ENCODE measurements around the gene UGT1A8.

UGT1A8 gene

DNA sequence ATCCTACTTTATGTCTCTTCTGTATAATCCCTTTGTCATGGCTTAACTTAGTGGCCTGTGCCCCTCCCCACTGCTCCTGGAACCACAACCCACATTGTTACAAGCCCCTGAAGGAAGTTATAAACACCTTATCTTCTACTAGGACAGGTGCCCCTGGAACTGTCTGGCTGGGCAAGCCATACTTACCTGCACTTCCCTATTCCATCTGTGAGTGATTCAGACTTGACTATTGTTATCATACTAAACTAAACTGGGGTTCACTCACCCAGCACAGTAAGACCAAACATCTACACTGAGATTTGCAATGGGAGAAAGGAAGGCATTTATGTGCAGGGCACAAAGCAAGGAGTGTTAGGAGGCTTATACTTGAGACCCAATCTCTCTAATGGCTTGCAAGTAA lies 71.6 kb downstream of the UGT1A8 start:
- Histone ChIP-seq H2AFZ (ENCODE audit: low read length) (no peak overlapping the region), H3K27me3 (ENCODE audit: insufficient read depth, low read length, poor library complexity, severe bottlenecking) (no peaks in the 10 kb centered on the region), H3K36me3 (ENCODE audit: insufficient read depth, low read length) (no peaks in the 10 kb centered on the region), H3K9me3 (ENCODE audit: insufficient read depth, low read depth, low read length) (no peaks in the 10 kb centered on the region), H3K4me3 (ENCODE audit: low read length, poor library complexity, severe bottlenecking) (no peak overlapping the region), H3F3A (ENCODE audit: low read depth) (no peaks in the 10 kb centered on the region), H3K9ac (ENCODE audit: low read depth, low read length, poor library complexity, severe bottlenecking) (no peak overlapping the region), H3K9me2 (replicated peaks; ENCODE audit: low read depth, low read length) (no peaks in the 10 kb centered on the region), H3K4me1 (ENCODE audit: insufficient read depth, low read length, poor library complexity, severe bottlenecking) (no peaks in the 10 kb centered on the region), H3K4me2 (ENCODE audit: low read depth, low read length, poor library complexity, severe bottlenecking) (no peak overlapping the region), H4K20me1 (ENCODE audit: insufficient read depth, low read length, poor library complexity, severe bottlenecking) (no peaks in the 10 kb centered on the region), H3K79me2 (ENCODE audit: insufficient read depth, low read length) (no peaks in the 10 kb centered on the region)
- TF ChIP-seq EZH2phosphoT487 (IDR thresholded peaks at IDR 0.05; ENCODE audit: borderline replicate concordance), result no peak
- TF ChIP-seq, protein P1, sequence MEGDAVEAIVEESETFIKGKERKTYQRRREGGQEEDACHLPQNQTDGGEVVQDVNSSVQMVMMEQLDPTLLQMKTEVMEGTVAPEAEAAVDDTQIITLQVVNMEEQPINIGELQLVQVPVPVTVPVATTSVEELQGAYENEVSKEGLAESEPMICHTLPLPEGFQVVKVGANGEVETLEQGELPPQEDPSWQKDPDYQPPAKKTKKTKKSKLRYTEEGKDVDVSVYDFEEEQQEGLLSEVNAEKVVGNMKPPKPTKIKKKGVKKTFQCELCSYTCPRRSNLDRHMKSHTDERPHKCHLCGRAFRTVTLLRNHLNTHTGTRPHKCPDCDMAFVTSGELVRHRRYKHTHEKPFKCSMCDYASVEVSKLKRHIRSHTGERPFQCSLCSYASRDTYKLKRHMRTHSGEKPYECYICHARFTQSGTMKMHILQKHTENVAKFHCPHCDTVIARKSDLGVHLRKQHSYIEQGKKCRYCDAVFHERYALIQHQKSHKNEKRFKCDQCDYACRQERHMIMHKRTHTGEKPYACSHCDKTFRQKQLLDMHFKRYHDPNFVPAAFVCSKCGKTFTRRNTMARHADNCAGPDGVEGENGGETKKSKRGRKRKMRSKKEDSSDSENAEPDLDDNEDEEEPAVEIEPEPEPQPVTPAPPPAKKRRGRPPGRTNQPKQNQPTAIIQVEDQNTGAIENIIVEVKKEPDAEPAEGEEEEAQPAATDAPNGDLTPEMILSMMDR (conservative IDR thresholded peaks at IDR 0.05; ENCODE audit: low read length), result no peak

DNA sequence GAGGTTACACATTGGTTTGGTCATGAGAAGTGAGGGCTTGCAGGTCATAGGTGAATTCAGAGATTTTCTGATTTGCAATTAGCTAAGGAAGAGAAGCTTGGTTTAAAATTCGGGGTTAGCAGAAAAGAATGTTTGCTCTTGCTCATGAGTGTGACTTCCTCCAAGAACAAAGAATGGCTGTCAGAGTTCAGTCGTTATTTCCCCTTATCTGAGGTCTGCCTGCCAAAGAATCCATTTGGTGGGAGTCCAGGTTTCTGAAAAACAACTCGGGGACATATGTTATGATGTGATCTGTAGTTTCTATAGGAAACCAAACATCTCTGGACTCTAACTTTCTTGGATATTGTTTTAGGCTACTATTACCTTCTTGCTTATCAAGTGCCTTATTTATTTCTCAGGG lies 72.1 kb downstream of the UGT1A8 start:
- H3K9me2 ChIP-seq (replicated peaks; ENCODE audit: low read depth, low read length), result no peaks in the 10 kb centered on the region
- no peaks in the 10 kb centered on the region for H3K36me3 ChIP-seq (ENCODE audit: insufficient read depth, low read length)
- H3K79me2 ChIP-seq (ENCODE audit: insufficient read depth, low read length), result no peaks in the 10 kb centered on the region
- no peak overlapping the region for H3K4me3 ChIP-seq (ENCODE audit: low read length, poor library complexity, severe bottlenecking)
- H3K9ac ChIP-seq (ENCODE audit: low read depth, low read length, poor library complexity, severe bottlenecking), result no peak overlapping the region
- H3K4me1 ChIP-seq (ENCODE audit: insufficient read depth, low read length, poor library complexity, severe bottlenecking), result no peaks in the 10 kb centered on the region
- no peaks in the 10 kb centered on the region for H3K9me3 ChIP-seq (ENCODE audit: insufficient read depth, low read depth, low read length)
- no peak overlapping the region for H2AFZ ChIP-seq (ENCODE audit: low read length)
- H3K4me2 ChIP-seq (ENCODE audit: low read depth, low read length, poor library complexity, severe bottlenecking), result no peak overlapping the region
- H4K20me1 ChIP-seq (ENCODE audit: insufficient read depth, low read length, poor library complexity, severe bottlenecking), result no peaks in the 10 kb centered on the region
- TF ChIP-seq, protein P1 (conservative IDR thresholded peaks at IDR 0.05; ENCODE audit: low read length), result no peak
- TF ChIP-seq EZH2phosphoT487 (IDR thresholded peaks at IDR 0.05; ENCODE audit: borderline replicate concordance), result no peak
- H3F3A ChIP-seq (ENCODE audit: low read depth), result no peaks in the 10 kb centered on the region
- H3K27me3 ChIP-seq (ENCODE audit: insufficient read depth, low read length, poor library complexity, severe bottlenecking), result no peaks in the 10 kb centered on the region

DNA sequence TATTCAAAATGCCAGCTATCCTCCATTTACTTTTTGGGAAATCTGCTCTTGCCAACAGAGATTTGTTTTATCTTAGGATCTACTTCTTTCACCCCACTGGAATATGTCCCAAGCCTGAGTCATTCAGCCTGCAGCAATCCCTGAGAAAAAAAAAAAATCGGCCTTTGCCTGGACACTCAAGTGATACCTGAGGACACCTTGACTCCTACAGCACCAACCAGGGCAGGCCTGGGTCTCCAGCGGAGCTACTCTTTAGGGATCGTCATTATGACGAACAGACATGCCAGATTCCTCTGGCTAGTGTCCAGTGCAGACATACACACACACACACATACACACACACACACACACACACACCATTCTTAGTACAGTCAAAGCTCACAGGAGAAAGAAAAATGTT lies 73.0 kb downstream of the UGT1A8 start:
- Histone ChIP-seq H3K4me2 (ENCODE audit: low read depth, low read length, poor library complexity, severe bottlenecking) (no peak overlapping the region), H3K79me2 (ENCODE audit: insufficient read depth, low read length) (no peaks in the 10 kb centered on the region), H3K9me2 (replicated peaks; ENCODE audit: low read depth, low read length) (no peaks in the 10 kb centered on the region), H3K4me1 (ENCODE audit: insufficient read depth, low read length, poor library complexity, severe bottlenecking) (no peaks in the 10 kb centered on the region), H3K4me3 (ENCODE audit: low read length, poor library complexity, severe bottlenecking) (no peak overlapping the region), H3K9me3 (ENCODE audit: insufficient read depth, low read depth, low read length) (no peaks in the 10 kb centered on the region), H3K9ac (ENCODE audit: low read depth, low read length, poor library complexity, severe bottlenecking) (no peak overlapping the region), H3K27me3 (ENCODE audit: insufficient read depth, low read length, poor library complexity, severe bottlenecking) (no peaks in the 10 kb centered on the region), H4K20me1 (ENCODE audit: insufficient read depth, low read length, poor library complexity, severe bottlenecking) (no peaks in the 10 kb centered on the region), H3F3A (ENCODE audit: low read depth) (no peaks in the 10 kb centered on the region), H2AFZ (ENCODE audit: low read length) (no peak overlapping the region), H3K36me3 (ENCODE audit: insufficient read depth, low read length) (no peaks in the 10 kb centered on the region)
- no peak for TF ChIP-seq EZH2phosphoT487 (IDR thresholded peaks at IDR 0.05; ENCODE audit: borderline replicate concordance)
- TF ChIP-seq, protein P1 (conservative IDR thresholded peaks at IDR 0.05; ENCODE audit: low read length), result no peak
